HEK293 (cell line): ENCODE measurements around the gene B4GALT2.

Source experiments
- CTCF ChIP-seq: fragments of 450-650 bp; formaldehyde crosslinking; IDR thresholded peaks from 2 replicates; pipeline ENCODE4 v1.5.1; 2016; ENCODE audit warnings: missing biosample characterization, missing genetic modification characterization
- HOXA7 ChIP-seq: sonication (generic); formaldehyde crosslinking; IDR thresholded peaks from 2 replicates; pipeline ENCODE4 v1.8.1; 2022; ENCODE audit warnings: missing genetic modification reagents, borderline replicate concordance
- OVOL3 ChIP-seq: fragments of 450-650 bp; formaldehyde crosslinking; IDR thresholded peaks from 2 replicates; pipeline ENCODE4 v1.5.1; 2016; ENCODE audit warnings: missing biosample characterization, missing genetic modification characterization
- REPIN1 ChIP-seq: fragments of 450-650 bp; formaldehyde crosslinking; IDR thresholded peaks from 2 replicates; pipeline ENCODE4 v1.5.1; 2017; ENCODE audit warnings: missing biosample characterization, missing genetic modification characterization, low read depth
- TCF7L2 ChIP-seq: IDR thresholded peaks from 2 replicates; pipeline ENCODE4 v1.6.1; 2011; ENCODE audit warnings: low read depth, mild to moderate bottlenecking, inconsistent platforms, low read length, moderate library complexity, borderline replicate concordance
- ZNF18 ChIP-seq: fragments of 450-650 bp; formaldehyde crosslinking; IDR thresholded peaks from 2 replicates; pipeline ENCODE4 v1.5.1; 2016; ENCODE audit warnings: missing biosample characterization, missing genetic modification characterization
- ZNF23 ChIP-seq: fragments of 450-650 bp; formaldehyde crosslinking; IDR thresholded peaks from 2 replicates; pipeline ENCODE4 v1.5.1; 2016; ENCODE audit warnings: missing biosample characterization, missing genetic modification characterization, borderline replicate concordance
- ZNF274 ChIP-seq, 2 experiments: fragments of 200-500 bp in 1 of 2; fragments of 450-650 bp in 1 of 2; sonication (Bioruptor generic) in 1 of 2; formaldehyde crosslinking in 1 of 2; IDR thresholded peaks; 2 replicates each; pipeline versions ENCODE4 v1.5.1 to v1.6.1; 2014 to 2016; ENCODE audit warnings: borderline replicate concordance in 1 of 2, inconsistent platforms in 1 of 2, low read length in 1 of 2, missing biosample characterization in 1 of 2, missing genetic modification characterization in 1 of 2
- ZNF521 ChIP-seq: fragments of 450-650 bp; formaldehyde crosslinking; IDR thresholded peaks from 2 replicates; pipeline ENCODE4 v1.5.1; 2017; ENCODE audit warnings: missing biosample characterization, mild to moderate bottlenecking, missing genetic modification characterization
- ZNF701 ChIP-seq: fragments of 450-650 bp; formaldehyde crosslinking; IDR thresholded peaks from 2 replicates; pipeline ENCODE4 v1.5.1; 2016; ENCODE audit warnings: missing biosample characterization, missing genetic modification characterization
- TF ChIP-seq, protein P1 (sequence below): fragments of 450-650 bp; formaldehyde crosslinking; IDR thresholded peaks from 2 replicates; pipeline ENCODE4 v1.5.1; 2016; ENCODE audit warnings: missing biosample characterization, missing genetic modification characterization

- no peak for TF ChIP-seq ZNF23 (tag by site-specific recombination)
- no peak for TF ChIP-seq ZNF274 (IDR thresholded peaks at IDR 0.05; ENCODE audit: low read length)
- no peak for TF ChIP-seq ZNF274 (tag by site-specific recombination; IDR thresholded peaks at IDR 0.05; ENCODE audit: borderline replicate concordance)
- TF ChIP-seq CTCF (tag by site-specific recombination), result no peak
- no peak for TF ChIP-seq HOXA7
- no peak for TF ChIP-seq OVOL3 (tag by site-specific recombination)
- no peak for TF ChIP-seq ZNF18
- no peak for TF ChIP-seq ZNF701 (tag by site-specific recombination)
- TF ChIP-seq ZNF521 (tag by site-specific recombination), result no peak
- no peak for TF ChIP-seq TCF7L2
- TF ChIP-seq REPIN1 (tag by site-specific recombination), result no peak
- TF ChIP-seq, protein P1, sequence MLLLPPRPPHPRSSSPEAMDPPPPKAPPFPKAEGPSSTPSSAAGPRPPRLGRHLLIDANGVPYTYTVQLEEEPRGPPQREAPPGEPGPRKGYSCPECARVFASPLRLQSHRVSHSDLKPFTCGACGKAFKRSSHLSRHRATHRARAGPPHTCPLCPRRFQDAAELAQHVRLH, result no peak
Measured at GRCh38 chr1:44002606-44003157, 23.7 kb downstream of the B4GALT2 start.
